ENCODE results near the gene HDAC6.

- no peak for TF ChIP-seq CTCF (IDR thresholded peaks at IDR 0.05)
- no peak for TF ChIP-seq POLR2A (IDR thresholded peaks at IDR 0.05)
Measured at GRCh38 chrX:48784726-48785125, 17.1 kb upstream of the HDAC6 start.
